GM19035 (cell line): Measurements from ENCODE around the gene WDFY1.

ENCODE experiments used
- ATAC-seq: cut with Tn5 transposase; IDR thresholded peaks from one replicate; pipeline ENCODE4 v1.9.1; 2021; ENCODE audit not compliant: unreplicated experiment

Gene WDFY1

GRCh38 chr2:223930103-223930976 is 14.8 kb downstream of the WDFY1 start:
- no peak for ATAC-seq

DNA sequence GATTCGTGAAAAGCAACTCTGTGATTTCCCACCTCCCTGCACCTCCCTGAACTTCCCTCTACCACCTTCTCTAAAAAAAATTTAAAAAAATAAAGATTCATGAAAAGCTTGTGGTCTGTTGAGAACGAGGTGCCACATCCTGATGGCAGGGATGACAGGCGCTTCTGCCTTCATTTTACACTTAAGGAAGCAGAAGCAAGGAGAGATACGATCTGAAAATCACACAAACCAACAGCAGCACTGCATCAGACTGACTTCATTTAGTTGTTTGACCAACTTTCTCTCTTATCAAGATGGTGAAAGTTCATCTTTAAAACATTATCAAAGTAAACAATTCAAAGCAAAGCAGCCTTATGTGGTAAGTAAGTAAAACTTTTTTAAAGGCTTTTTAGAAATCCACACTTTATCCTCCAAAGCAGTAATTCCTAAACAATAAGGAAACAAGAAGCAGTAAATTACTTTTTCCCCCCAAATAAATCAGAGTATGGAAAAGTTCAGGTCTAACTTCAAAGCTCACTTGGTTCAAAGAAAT is 15.5 kb downstream of the WDFY1 start:
- ATAC-seq, result no peak

- ATAC-seq, result no peak
These were observed 16.8 kb downstream of the WDFY1 start for GRCh38 chr2:223928113-223929006.

DNA sequence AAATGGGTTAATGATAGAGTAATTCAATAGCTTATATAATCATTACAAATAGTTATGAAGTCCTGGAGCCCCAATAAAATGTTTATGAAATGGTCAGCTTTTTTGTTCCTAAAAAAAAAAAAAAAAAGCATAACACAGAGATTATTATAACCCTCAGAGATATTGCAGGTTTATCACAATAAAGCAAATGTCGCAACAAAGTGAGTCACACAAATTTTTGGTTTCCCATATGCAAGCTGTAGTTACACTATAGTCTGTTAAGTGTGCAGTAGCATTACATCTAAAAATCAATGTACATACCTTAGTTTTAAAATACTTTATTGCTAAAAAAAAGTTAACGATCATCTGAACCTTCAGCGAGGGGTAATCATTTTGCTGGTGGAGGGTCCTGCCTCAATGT is 20.0 kb downstream of the WDFY1 start:
- ATAC-seq, result no peak

GRCh38 chr2:223923976-223924375 is 21.2 kb downstream of the WDFY1 start:
- no peak for ATAC-seq

- ATAC-seq, result no peak
These were observed 22.8 kb downstream of the WDFY1 start for GRCh38 chr2:223922308-223922707.

DNA sequence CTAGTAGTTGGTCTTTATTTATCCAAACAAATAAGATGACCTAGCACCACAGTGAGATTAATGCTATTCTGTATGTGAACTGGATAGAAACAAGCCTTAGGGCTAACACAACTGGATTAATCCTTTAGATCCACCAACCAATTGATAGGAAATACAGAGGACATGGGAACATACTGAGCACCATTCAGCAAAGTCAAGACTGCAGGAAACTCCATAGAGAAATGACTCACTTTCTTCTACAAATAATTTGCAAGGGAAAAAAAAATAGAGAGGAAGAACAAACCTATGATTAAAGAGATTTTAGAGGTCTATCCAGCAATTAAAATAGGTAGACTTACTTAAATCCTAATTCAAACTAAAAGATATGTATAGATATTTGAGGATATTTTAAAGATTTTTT is 23.9 kb downstream of the WDFY1 start:
- ATAC-seq, result no peak

GRCh38 chr2:223920109-223920508 is 25.0 kb downstream of the WDFY1 start:
- no peak for ATAC-seq

- no peak for ATAC-seq
These were observed 26.4 kb downstream of the WDFY1 start for GRCh38 chr2:223918671-223919134.

- ATAC-seq, result no peak
These were observed 28.8 kb downstream of the WDFY1 start for GRCh38 chr2:223916181-223916920.

- no peak for ATAC-seq
These were observed 30.1 kb downstream of the WDFY1 start for GRCh38 chr2:223915071-223915470.

GRCh38 chr2:223914324-223914723 is 30.8 kb downstream of the WDFY1 start:
- ATAC-seq, result no peak

DNA sequence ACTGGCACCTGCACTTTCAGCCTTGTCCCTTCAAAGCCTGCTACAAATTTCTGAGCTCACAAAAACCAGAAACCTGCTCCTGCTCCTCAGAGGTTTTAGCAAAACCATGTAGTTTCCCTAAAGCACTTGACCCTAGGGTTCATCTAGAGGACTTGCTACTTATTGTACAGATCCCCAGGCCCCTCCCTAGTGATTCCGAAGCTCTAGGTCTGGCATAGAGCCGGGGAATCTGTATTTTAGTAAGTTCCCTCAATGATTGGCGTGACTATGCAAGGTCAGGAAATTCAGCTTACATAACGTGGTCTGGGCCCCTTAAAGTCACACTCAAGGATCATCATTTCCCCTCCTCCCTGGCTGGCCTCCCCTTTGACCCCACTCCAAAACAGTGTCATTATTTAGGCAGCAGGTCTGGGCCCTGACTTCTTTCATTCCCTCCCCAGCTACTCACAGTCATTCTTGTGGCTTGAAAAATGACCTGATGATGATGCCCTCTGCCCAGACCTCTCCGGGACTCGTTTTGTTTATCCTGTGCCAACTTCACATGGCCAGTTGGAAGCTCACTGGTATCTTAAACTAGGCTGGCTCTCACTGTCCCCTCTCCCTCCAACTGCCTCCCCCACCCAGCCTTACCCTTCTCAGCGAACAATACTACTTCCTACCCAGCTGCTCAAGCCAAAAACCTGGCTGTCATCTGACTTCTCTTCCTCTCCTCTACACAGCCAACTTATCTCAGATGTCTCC is 36.0 kb downstream of the WDFY1 start:
- ATAC-seq, result no peak

DNA sequence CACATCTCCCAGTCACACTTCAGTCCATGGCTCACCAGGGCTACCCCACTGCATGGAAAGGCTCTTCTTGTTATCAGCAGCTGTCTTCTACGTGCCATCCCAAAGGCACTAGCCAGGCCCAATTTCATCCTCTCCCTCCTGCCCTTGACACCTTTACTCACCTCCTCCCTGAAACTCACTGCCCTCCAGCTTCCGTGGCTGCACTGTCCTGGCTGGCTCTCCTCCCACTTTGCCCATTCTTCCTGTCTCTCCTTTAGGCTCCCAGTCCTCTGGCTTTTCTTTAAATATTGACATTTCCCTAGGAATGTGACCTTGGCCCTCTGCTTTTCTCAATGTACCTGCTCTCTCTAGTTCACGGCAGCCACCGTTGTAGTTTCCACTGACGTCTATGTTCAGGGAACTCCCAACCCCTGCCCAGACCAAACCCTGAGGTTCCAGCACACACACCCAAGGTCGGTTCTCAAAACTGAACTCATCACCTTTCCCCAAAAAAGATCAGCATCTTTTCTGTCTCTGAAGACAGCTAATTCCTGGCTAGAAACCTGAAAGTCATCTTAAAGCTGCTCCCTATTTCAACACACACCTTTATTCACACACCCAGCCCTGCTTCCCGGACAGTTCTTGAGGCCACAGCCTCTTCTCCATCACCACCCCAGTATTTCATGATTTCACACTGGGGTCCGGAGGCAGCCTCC is 36.7 kb downstream of the WDFY1 start:
- ATAC-seq, result no peak

- ATAC-seq, result no peak
These were observed 39.1 kb downstream of the WDFY1 start for GRCh38 chr2:223905996-223906395.

DNA sequence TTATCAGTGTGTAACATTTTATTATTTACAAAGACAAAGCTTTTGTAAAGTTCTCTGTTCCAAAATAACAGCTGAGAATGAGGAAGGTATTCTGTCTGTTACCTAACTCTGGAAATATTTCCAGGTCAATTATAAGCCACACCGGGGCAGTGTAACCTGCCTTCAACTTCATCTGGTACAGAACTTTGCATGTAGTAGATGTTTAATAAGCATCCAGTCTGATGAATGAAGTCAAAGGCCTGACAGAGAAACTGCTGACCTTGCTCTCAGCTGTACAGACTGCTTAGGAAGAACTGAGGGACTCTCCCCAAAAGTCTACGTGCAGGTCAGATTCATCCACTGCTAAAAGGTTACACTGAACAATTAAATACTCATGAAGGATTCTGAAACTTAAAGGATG is 43.3 kb downstream of the WDFY1 start:
- ATAC-seq, result no peak

GRCh38 chr2:223901311-223901710 is 43.8 kb downstream of the WDFY1 start:
- no peak for ATAC-seq

- ATAC-seq, result no peak
These were observed 44.6 kb downstream of the WDFY1 start for GRCh38 chr2:223900531-223900930.

GRCh38 chr2:223900066-223900465 is 45.1 kb downstream of the WDFY1 start:
- no peak for ATAC-seq
